HCT116 (cell line): ENCODE data around the gene MBLAC1.

Experiments used
- CEBPB ChIP-seq: IDR thresholded peaks from 2 replicates; pipeline ENCODE4 v1.6.1; 2012; ENCODE audit warnings: low read depth
- CTCF ChIP-seq, 3 experiments: fragments of 200-600 bp in 1 of 3; sonication (generic) in 1 of 3; IDR thresholded peaks in 2 of 3; conservative IDR thresholded peaks in 1 of 3; 2 replicates each; pipeline ENCODE4 v1.5.1; 2012 to 2017; ENCODE audit warnings: low read depth in 2 of 3, low read length in 2 of 3, antibody characterized with exemption in 1 of 3, borderline replicate concordance in 1 of 3, control low read depth in 1 of 3, mild to moderate bottlenecking in 1 of 3, mixed read lengths in 1 of 3, mixed run types in 1 of 3, moderate library complexity in 1 of 3; ENCODE audit not compliant: insufficient read depth in 1 of 3
- EZH2 ChIP-seq: fragments of 200-600 bp; sonication (generic); IDR thresholded peaks from 2 replicates; pipeline ENCODE4 v1.6.1; 2017; ENCODE audit warnings: antibody characterized with exemption, mixed run types
- EZH2phosphoT487 ChIP-seq: fragments of 200-600 bp; IDR thresholded peaks from 2 replicates; pipeline ENCODE4 v1.6.1; 2018; ENCODE audit warnings: antibody characterized with exemption, borderline replicate concordance
- JUND ChIP-seq: IDR thresholded peaks from 2 replicates; pipeline ENCODE4 v1.6.1; 2012
- MAX ChIP-seq: IDR thresholded peaks from 2 replicates; pipeline ENCODE4 v1.6.1; 2012
- POLR2A ChIP-seq: IDR thresholded peaks from 2 replicates; pipeline ENCODE4 v1.7.0; 2011; ENCODE audit warnings: borderline replicate concordance; ENCODE audit not compliant: insufficient read depth, insufficient read length; ENCODE audit errors: extremely low read depth
- POLR2AphosphoS5 ChIP-seq: IDR thresholded peaks from 2 replicates; pipeline ENCODE4 v1.6.1; 2011; ENCODE audit warnings: mild to moderate bottlenecking, low read depth, low read length, moderate library complexity
- REST ChIP-seq: IDR thresholded peaks from 2 replicates; pipeline ENCODE4 v1.6.1; 2012; ENCODE audit warnings: low read depth
- SIN3A ChIP-seq: IDR thresholded peaks from 2 replicates; pipeline ENCODE4 v1.6.1; 2012; ENCODE audit warnings: low read depth
- SP1 ChIP-seq: IDR thresholded peaks from 2 replicates; pipeline ENCODE4 v1.6.1; 2012; ENCODE audit warnings: low read depth
- TCF7L2 ChIP-seq: IDR thresholded peaks from 2 replicates; pipeline ENCODE4 v1.7.0; 2011; ENCODE audit warnings: borderline replicate concordance, inconsistent platforms; ENCODE audit not compliant: insufficient read depth, insufficient read length; ENCODE audit errors: extremely low read depth
- YY1 ChIP-seq: IDR thresholded peaks from 2 replicates; pipeline ENCODE4 v1.6.1; 2011; ENCODE audit warnings: low read length, low read depth, moderate library complexity, mild to moderate bottlenecking; ENCODE audit not compliant: insufficient replicate concordance; ENCODE audit errors: extremely low read depth

- TF ChIP-seq JUND (no peak), CTCF (IDR thresholded peaks at IDR 0.05 in 2 of 3, conservative IDR thresholded peaks at IDR 0.05 in 1 of 3; ENCODE audit: borderline replicate concordance in 1 of 3, insufficient read depth in 1 of 3, low read depth in 2 of 3, low read length in 2 of 3) (no peak), YY1 (no peak), REST (no peak), CEBPB (no peak), EZH2 (no peak), EZH2phosphoT487 (no peak), MAX (no peak), POLR2AphosphoS5 (peak; percentile 12; the same call in 1 of the 2 replicates), POLR2A (no peak), TCF7L2 (no peak), SIN3A (no peak), SP1 (no peak)
These were observed 32.8 kb upstream of the MBLAC1 start for GRCh38 chr7:100093925-100094486.
